ENCODE data around the gene PARD3. TPM values are rescaled to one million over a fixed set of nuclear protein-coding genes. Genes with fewer than 3 reads are reported as not detected.

PARD3 gene
- total and polyA plus RNA-seq, 7 experiments from 2014 or later = 0.19 to 1.2 (median 0.43) TPM

- H3K9me3 ChIP-seq (ENCODE audit: control insufficient read depth in 2 of 3, low read length in 3 of 3) = no peaks in the 10 kb centered on the region
- Mint-ChIP-seq H3K36me3 (no peaks in the 10 kb centered on the region), H3K27me3 (peaks cover 2 to 14% (median 5%) of the 10 kb centered on the region in 5 donors), H3K27ac (no peak overlapping the region), H3K4me3 (no peak overlapping the region), H3K4me1 (no peaks in the 10 kb centered on the region), H3K9me3 (peaks cover 0 to 4% (median 2%) of the 10 kb centered on the region in 11 donors)
- DNase-seq = no peak
- ATAC-seq = no peak
- no peaks in the 10 kb centered on the region for H3K4me1 ChIP-seq (ENCODE audit: control insufficient read depth in 2 of 2, insufficient read depth in 2 of 2, low read length in 2 of 2)
- intact Hi-C loops (cut with micrococcal nuclease) = no loop called here
- H3K36me3 ChIP-seq (ENCODE audit: control insufficient read depth in 2 of 3, insufficient read depth in 3 of 3, low read length in 3 of 3) = no peaks in the 10 kb centered on the region
- peaks cover 0 to 3% of the 10 kb centered on the region in 2 donors for H3K27me3 ChIP-seq (ENCODE audit: control insufficient read depth in 2 of 2, insufficient read depth in 2 of 2, low read length in 2 of 2)
- H3K27ac ChIP-seq (ENCODE audit: low read depth, low read length) = no peak overlapping the region
- H3K4me3 ChIP-seq (ENCODE audit: low read length) = no peak overlapping the region
- CTCF ChIA-PET = no interaction called here
- POLR2A ChIA-PET = no interaction called here
These were observed 552.1 kb downstream of the PARD3 start for GRCh38 chr10:34262985-34263384.

- H3K9me3 ChIP-seq (ENCODE audit: control insufficient read depth in 2 of 3, low read length in 3 of 3) = no peaks in the 10 kb centered on the region
- no peaks in the 10 kb centered on the region for H3K36me3 ChIP-seq (ENCODE audit: control insufficient read depth in 2 of 3, insufficient read depth in 3 of 3, low read length in 3 of 3)
- no peaks in the 10 kb centered on the region for H3K27me3 ChIP-seq (ENCODE audit: control insufficient read depth in 2 of 2, insufficient read depth in 2 of 2, low read length in 2 of 2)
- Mint-ChIP-seq H3K4me3 (no peak overlapping the region), H3K9me3 (peaks cover 0 to 3% (median 0%) of the 10 kb centered on the region in 11 donors), H3K27me3 (peaks cover 0 to 15% (median 3%) of the 10 kb centered on the region in 5 donors), H3K4me1 (no peaks in the 10 kb centered on the region), H3K27ac (no peak overlapping the region), H3K36me3 (no peaks in the 10 kb centered on the region)
- intact Hi-C loops (cut with micrococcal nuclease) = no loop called here
- CTCF ChIA-PET = no interaction called here
- ATAC-seq (no peak), DNase-seq (no peak)
- H3K4me3 ChIP-seq (ENCODE audit: low read length) = no peak overlapping the region
- no peaks in the 10 kb centered on the region for H3K4me1 ChIP-seq (ENCODE audit: control insufficient read depth in 2 of 2, insufficient read depth in 2 of 2, low read length in 2 of 2)
- POLR2A ChIA-PET = no interaction called here
- H3K27ac ChIP-seq (ENCODE audit: low read depth, low read length) = no peak overlapping the region
These were observed 554.2 kb downstream of the PARD3 start for GRCh38 chr10:34260904-34261303.

GRCh38 chr10:34256216-34256615 is 558.9 kb downstream of the PARD3 start:
- H3K4me3 Mint-ChIP-seq = no peak overlapping the region
- ChIA-PET CTCF (no interaction called here), POLR2A (no interaction called here)
- H3K27me3 ChIP-seq (ENCODE audit: control insufficient read depth in 2 of 2, insufficient read depth in 2 of 2, low read length in 2 of 2) = no peaks in the 10 kb centered on the region
- no peak overlapping the region for H3K4me3 ChIP-seq (ENCODE audit: low read length)
- no peaks in the 10 kb centered on the region for H3K4me1 ChIP-seq (ENCODE audit: control insufficient read depth in 2 of 2, insufficient read depth in 2 of 2, low read length in 2 of 2)
- no peaks in the 10 kb centered on the region for H3K36me3 ChIP-seq (ENCODE audit: control insufficient read depth in 2 of 3, insufficient read depth in 3 of 3, low read length in 3 of 3)
- no peak for ATAC-seq
- peaks cover 0 to 15% (median 0%) of the 10 kb centered on the region in 5 donors for H3K27me3 Mint-ChIP-seq
- DNase-seq = no peak
- peaks cover 0 to 7% (median 6%) of the 10 kb centered on the region in 7 donors for H3K4me1 Mint-ChIP-seq
- H3K9me3 Mint-ChIP-seq = peaks cover 0 to 3% (median 0%) of the 10 kb centered on the region in 11 donors
- intact Hi-C loops (cut with micrococcal nuclease) = no loop called here
- no peaks in the 10 kb centered on the region for H3K36me3 Mint-ChIP-seq
- H3K27ac ChIP-seq (ENCODE audit: low read depth, low read length) = no peak overlapping the region
- H3K27ac Mint-ChIP-seq = no peak overlapping the region
- no peaks in the 10 kb centered on the region for H3K9me3 ChIP-seq (ENCODE audit: control insufficient read depth in 2 of 3, low read length in 3 of 3)

- CTCF ChIA-PET = no interaction called here
- Mint-ChIP-seq H3K4me1 (peaks cover 0 to 14% (median 10%) of the 10 kb centered on the region in 7 donors), H3K27me3 (peaks cover 0 to 9% (median 0%) of the 10 kb centered on the region in 5 donors), H3K9me3 (peaks cover 0 to 3% (median 0%) of the 10 kb centered on the region in 11 donors), H3K4me3 (no peak overlapping the region), H3K27ac (no peak overlapping the region), H3K36me3 (no peaks in the 10 kb centered on the region)
- intact Hi-C loops (cut with micrococcal nuclease) = no loop called here
- POLR2A ChIA-PET = no interaction called here
- H3K9me3 ChIP-seq (ENCODE audit: control insufficient read depth in 2 of 3, low read length in 3 of 3) = no peaks in the 10 kb centered on the region
- H3K4me1 ChIP-seq (ENCODE audit: control insufficient read depth in 2 of 2, insufficient read depth in 2 of 2, low read length in 2 of 2) = no peaks in the 10 kb centered on the region
- H3K4me3 ChIP-seq (ENCODE audit: low read length) = no peak overlapping the region
- DNase-seq (no peak), ATAC-seq (no peak)
- H3K27me3 ChIP-seq (ENCODE audit: control insufficient read depth in 2 of 2, insufficient read depth in 2 of 2, low read length in 2 of 2) = no peaks in the 10 kb centered on the region
- H3K27ac ChIP-seq (ENCODE audit: low read depth, low read length) = no peak overlapping the region
- no peaks in the 10 kb centered on the region for H3K36me3 ChIP-seq (ENCODE audit: control insufficient read depth in 2 of 3, insufficient read depth in 3 of 3, low read length in 3 of 3)
These were observed 560.1 kb downstream of the PARD3 start for GRCh38 chr10:34255035-34255434.

- H3K27ac Mint-ChIP-seq = no peak overlapping the region
- peaks cover 0 to 3% (median 0%) of the 10 kb centered on the region in 11 donors for H3K9me3 Mint-ChIP-seq
- Histone ChIP-seq H3K4me3 (ENCODE audit: low read length) (no peak overlapping the region), H3K9me3 (ENCODE audit: control insufficient read depth in 2 of 3, low read length in 3 of 3) (no peaks in the 10 kb centered on the region), H3K36me3 (ENCODE audit: control insufficient read depth in 2 of 3, insufficient read depth in 3 of 3, low read length in 3 of 3) (no peaks in the 10 kb centered on the region), H3K27me3 (ENCODE audit: control insufficient read depth in 2 of 2, insufficient read depth in 2 of 2, low read length in 2 of 2) (no peaks in the 10 kb centered on the region), H3K27ac (ENCODE audit: low read depth, low read length) (no peak overlapping the region), H3K4me1 (ENCODE audit: control insufficient read depth in 2 of 2, insufficient read depth in 2 of 2, low read length in 2 of 2) (no peaks in the 10 kb centered on the region)
- peaks cover 0 to 9% (median 0%) of the 10 kb centered on the region in 5 donors for H3K27me3 Mint-ChIP-seq
- ChIA-PET CTCF (no interaction called here), POLR2A (no interaction called here)
- no peaks in the 10 kb centered on the region for H3K36me3 Mint-ChIP-seq
- peak; percentile 24 for ATAC-seq
- intact Hi-C loops (cut with micrococcal nuclease) = no loop called here
- H3K4me3 Mint-ChIP-seq = no peak overlapping the region
- H3K4me1 Mint-ChIP-seq = peaks cover 0 to 16% (median 10%) of the 10 kb centered on the region in 7 donors
- DNase-seq = no peak
These were observed 560.5 kb downstream of the PARD3 start for GRCh38 chr10:34254596-34254995.

- CTCF ChIA-PET = no interaction called here
- ATAC-seq (peak; percentile 18), DNase-seq (no peak)
- H3K27ac ChIP-seq (ENCODE audit: low read depth, low read length) = no peak overlapping the region
- peaks cover 0 to 16% (median 10%) of the 10 kb centered on the region in 7 donors for H3K4me1 Mint-ChIP-seq
- no peaks in the 10 kb centered on the region for H3K27me3 ChIP-seq (ENCODE audit: control insufficient read depth in 2 of 2, insufficient read depth in 2 of 2, low read length in 2 of 2)
- no peaks in the 10 kb centered on the region for H3K27me3 Mint-ChIP-seq
- no peaks in the 10 kb centered on the region for H3K4me1 ChIP-seq (ENCODE audit: control insufficient read depth in 2 of 2, insufficient read depth in 2 of 2, low read length in 2 of 2)
- intact Hi-C loops (cut with micrococcal nuclease) = no loop called here
- POLR2A ChIA-PET = no interaction called here
- no peak overlapping the region for H3K4me3 ChIP-seq (ENCODE audit: low read length)
- H3K4me3 Mint-ChIP-seq = no peak overlapping the region
- no peaks in the 10 kb centered on the region for H3K9me3 Mint-ChIP-seq
- H3K9me3 ChIP-seq (ENCODE audit: control insufficient read depth in 2 of 3, low read length in 3 of 3) = no peaks in the 10 kb centered on the region
- H3K36me3 ChIP-seq (ENCODE audit: control insufficient read depth in 2 of 3, insufficient read depth in 3 of 3, low read length in 3 of 3) = no peaks in the 10 kb centered on the region
- H3K36me3 Mint-ChIP-seq = no peaks in the 10 kb centered on the region
- H3K27ac Mint-ChIP-seq = peak overlapping the region in 1 of 9 donors; percentile 41
These were observed 563.0 kb downstream of the PARD3 start for GRCh38 chr10:34252111-34252510.

- Histone ChIP-seq H3K9me3 (ENCODE audit: control insufficient read depth in 2 of 3, low read length in 3 of 3) (no peaks in the 10 kb centered on the region), H3K4me1 (ENCODE audit: control insufficient read depth in 2 of 2, insufficient read depth in 2 of 2, low read length in 2 of 2) (no peaks in the 10 kb centered on the region), H3K4me3 (ENCODE audit: low read length) (no peak overlapping the region), H3K27me3 (ENCODE audit: control insufficient read depth in 2 of 2, insufficient read depth in 2 of 2, low read length in 2 of 2) (no peaks in the 10 kb centered on the region), H3K27ac (ENCODE audit: low read depth, low read length) (no peak overlapping the region), H3K36me3 (ENCODE audit: control insufficient read depth in 2 of 3, insufficient read depth in 3 of 3, low read length in 3 of 3) (no peaks in the 10 kb centered on the region)
- Mint-ChIP-seq H3K4me3 (peak overlapping the region in 1 of 10 donors; percentile 24), H3K4me1 (peaks cover 0 to 16% (median 10%) of the 10 kb centered on the region in 7 donors), H3K9me3 (no peaks in the 10 kb centered on the region), H3K27ac (peak overlapping the region in 4 of 9 donors; percentile 33 to 84 (median 45)), H3K27me3 (no peaks in the 10 kb centered on the region), H3K36me3 (no peaks in the 10 kb centered on the region)
- intact Hi-C loops (cut with micrococcal nuclease) = no loop called here
- DNase-seq (peak in 5 of 9 donors; percentile 2 to 51 (median 34)), ATAC-seq (peak; percentile 48)
- ChIA-PET POLR2A (no interaction called here), CTCF (interaction anchor here (0.6 kb wide), 1 partner anchor 725 kb away, joined by 3 read pairs; no protein-coding TSS in a partner anchor)
These were observed 563.9 kb downstream of the PARD3 start for GRCh38 chr10:34251177-34251576.

Data from naive thymus-derived CD4-positive, alpha-beta T cell (primary cell).